GM23338 (cell line): ENCODE measurements around the gene DEDD2. TPM values are rescaled to one million over a fixed set of nuclear protein-coding genes. Genes with fewer than 3 reads are reported as not detected.
A peak's percentile ranks its signal among the peaks of the same experiment; 100 is the strongest.

ENCODE experiments used
- ATAC-seq: fragments of 200-7000 bp; cut with Tn5 transposase; 3 replicates; pipeline ENCODE4 v1.9.1; 2020
- DNase-seq: peaks from one replicate; pipeline ENCODE4 v3.0.0-alpha.2; 2015; ENCODE audit warnings: low spot score
- H2AFZ ChIP-seq: fragments of 200-600 bp; sonication (generic); 2 replicates; pipeline ENCODE4 v1.8.0; 2016; ENCODE audit warnings: antibody characterized with exemption, mild to moderate bottlenecking, moderate library complexity
- H3F3A ChIP-seq: fragments of 200-600 bp; sonication (generic); replicated peaks from 2 replicates; pipeline ENCODE4 v1.8.0; 2017; ENCODE audit warnings: antibody characterized with exemption, mixed run types, low read depth
- H3K27ac ChIP-seq: fragments of 200-600 bp; sonication (generic); 2 replicates; pipeline ENCODE4 v1.6.1; 2016; ENCODE audit warnings: low read depth
- H3K27me3 ChIP-seq: fragments of 200-600 bp; sonication (generic); 2 replicates; pipeline ENCODE4 v1.8.0; 2016; ENCODE audit warnings: mild to moderate bottlenecking, mixed run types, moderate library complexity; ENCODE audit not compliant: insufficient read depth
- H3K36me3 ChIP-seq: fragments of 200-600 bp; sonication (generic); 2 replicates; pipeline ENCODE4 v1.8.0; 2016; ENCODE audit warnings: mild to moderate bottlenecking; ENCODE audit not compliant: insufficient read depth
- H3K4me1 ChIP-seq: fragments of 200-600 bp; sonication (generic); 2 replicates; pipeline ENCODE4 v1.8.0; 2016; ENCODE audit warnings: mild to moderate bottlenecking, moderate library complexity; ENCODE audit not compliant: insufficient read depth
- H3K4me2 ChIP-seq: fragments of 200-600 bp; sonication (generic); 2 replicates; pipeline ENCODE4 v1.7.1; 2017; ENCODE audit warnings: mixed run types
- H3K4me3 ChIP-seq: fragments of 200-600 bp; sonication (generic); 2 replicates; pipeline ENCODE4 v1.6.1; 2016; ENCODE audit warnings: mixed run types
- H3K79me2 ChIP-seq: fragments of 200-600 bp; sonication (generic); replicated peaks from 2 replicates; pipeline ENCODE4 v1.8.0; 2017; ENCODE audit warnings: mild to moderate bottlenecking; ENCODE audit not compliant: insufficient read depth
- H3K9me2 ChIP-seq: fragments of 200-600 bp; sonication (generic); 2 replicates; pipeline ENCODE4 v1.8.0; 2017; ENCODE audit not compliant: insufficient read depth
- H4K20me1 ChIP-seq: fragments of 200-600 bp; sonication (generic); replicated peaks from 2 replicates; pipeline ENCODE4 v1.8.0; 2017; ENCODE audit warnings: mild to moderate bottlenecking; ENCODE audit not compliant: insufficient read depth
- H3K27ac Mint-ChIP-seq: 2 replicates; pipeline ENCODE4 v1.8.0; 2020; ENCODE audit warnings: inconsistent platforms, mild to moderate bottlenecking, moderate library complexity, mixed read lengths
- H3K27me3 Mint-ChIP-seq: 3 replicates; pipeline ENCODE4 v1.8.0; 2022; ENCODE audit warnings: low read depth, mild to moderate bottlenecking, moderate library complexity, mixed read lengths, inconsistent platforms; ENCODE audit not compliant: insufficient read depth, poor library complexity
- H3K36me3 Mint-ChIP-seq: 3 replicates; pipeline ENCODE4 v1.8.0; 2021; ENCODE audit warnings: low read depth, mild to moderate bottlenecking, inconsistent platforms, moderate library complexity, mixed read lengths
- H3K4me1 Mint-ChIP-seq: 3 replicates; pipeline ENCODE4 v1.8.0; 2020; ENCODE audit warnings: mild to moderate bottlenecking, inconsistent platforms, mixed read lengths
- H3K4me3 Mint-ChIP-seq: 3 replicates; pipeline ENCODE4 v1.8.0; 2021; ENCODE audit warnings: moderate library complexity, mild to moderate bottlenecking, inconsistent platforms, mixed read lengths
- H3K9me3 Mint-ChIP-seq: 3 replicates; pipeline ENCODE4 v1.8.0; 2020; ENCODE audit warnings: moderate library complexity, mild to moderate bottlenecking, inconsistent platforms, mixed read lengths
- CREB1 ChIP-seq: fragments of 250-450 bp; sonication (Bioruptor Pico); IDR thresholded peaks from 2 replicates; pipeline ENCODE4 v1.5.0; 2020; ENCODE audit warnings: low read depth, mild to moderate bottlenecking, moderate library complexity
- CTCF ChIP-seq, 2 experiments: fragments of 200-600 bp in 1 of 2; sonication (generic) in 1 of 2; conservative IDR thresholded peaks; 2 replicates each; pipeline versions ENCODE4 v1.5.1 to v1.6.1; 2016 to 2017; ENCODE audit warnings: antibody characterized with exemption in 2 of 2, low read depth in 2 of 2, mild to moderate bottlenecking in 2 of 2, moderate library complexity in 1 of 2
- EZH2 ChIP-seq: fragments of 200-600 bp; sonication (generic); IDR thresholded peaks from one replicate; pipeline ENCODE4 v1.8.0; 2017; ENCODE audit warnings: antibody characterized with exemption, mild to moderate bottlenecking, low read depth; ENCODE audit not compliant: unreplicated experiment
- EZH2phosphoT487 ChIP-seq: fragments of 200-600 bp; sonication (generic); IDR thresholded peaks from one replicate; pipeline ENCODE4 v1.8.1; 2018; ENCODE audit warnings: antibody characterized with exemption; ENCODE audit not compliant: unreplicated experiment
- JUNB ChIP-seq: IDR thresholded peaks from one replicate; pipeline ENCODE4 v1.6.1; 2016; ENCODE audit warnings: antibody characterized with exemption; ENCODE audit not compliant: unreplicated experiment
- NANOG ChIP-seq: IDR thresholded peaks from 2 replicates; pipeline ENCODE4 v1.6.1; 2016; ENCODE audit warnings: antibody characterized with exemption, borderline replicate concordance
- POLR2AphosphoS5 ChIP-seq: IDR thresholded peaks from 2 replicates; pipeline ENCODE4 v1.6.1; 2016; ENCODE audit warnings: antibody characterized with exemption, low read depth
- ZNF114 ChIP-seq: fragments of 250-450 bp; sonication (Bioruptor Pico); IDR thresholded peaks from 2 replicates; pipeline ENCODE4 v1.5.0; 2020; ENCODE audit warnings: mild to moderate bottlenecking, moderate library complexity
- ZNF331 ChIP-seq: fragments of 250-450 bp; sonication (Bioruptor Pico); IDR thresholded peaks from 2 replicates; pipeline ENCODE4 v1.5.0; 2020; ENCODE audit warnings: low read depth, mild to moderate bottlenecking, moderate library complexity
- ZNF462 ChIP-seq: fragments of 250-450 bp; sonication (Bioruptor Pico); IDR thresholded peaks from 2 replicates; pipeline ENCODE4 v1.5.0; 2020; ENCODE audit warnings: mild to moderate bottlenecking, moderate library complexity
- polyA plus RNA-seq: library from polyadenylated mRNA; unstranded; fragments of >200 nt; fragmentation: Nextera tagmentation; extraction: Ambion mirVana; gene quantifications from 2 replicates; pipeline ENCODE4 v1.2.1, GENCODE V29; 2016
- total RNA-seq: library from RNA; depleted of rRNA; stranded (reverse); fragments of >200 nt; shearing (Covaris generic); gene quantifications from 2 replicates; pipeline ENCODE4 v1.2.3, GENCODE V29; 2014
- TF ChIP-seq, protein P1 (sequence below): IDR thresholded peaks from 2 replicates; pipeline ENCODE4 v1.6.1; 2016; ENCODE audit warnings: antibody characterized with exemption
- TF ChIP-seq, protein P2 (sequence below): IDR thresholded peaks from one replicate; pipeline ENCODE4 v1.6.1; 2018; ENCODE audit warnings: antibody characterized with exemption; ENCODE audit not compliant: unreplicated experiment

The DEDD2 gene
- total and polyA plus RNA-seq, 2 experiments from 2014 or later = 23.4 to 63.0 TPM

GRCh38 chr19:42246143-42246921 lies 28.9 kb upstream of the DEDD2 start:
- H3K9me2 ChIP-seq = no peaks in the 10 kb centered on the region
- H2AFZ ChIP-seq = no peak overlapping the region
- peaks cover 37% of the 10 kb centered on the region for H3K4me1 ChIP-seq
- Mint-ChIP-seq H3K27me3 (peaks cover 18% of the 10 kb centered on the region), H3K4me1 (peaks cover 34% of the 10 kb centered on the region), H3K4me3 (no peak overlapping the region), H3K27ac (no peak overlapping the region), H3K36me3 (peaks cover 6% of the 10 kb centered on the region; the same call in 1 of the 3 replicates), H3K9me3 (no peaks in the 10 kb centered on the region; the same call in 2 of the 3 replicates)
- H3K79me2 ChIP-seq = peaks cover 22% of the 10 kb centered on the region
- TF ChIP-seq, protein P1, sequence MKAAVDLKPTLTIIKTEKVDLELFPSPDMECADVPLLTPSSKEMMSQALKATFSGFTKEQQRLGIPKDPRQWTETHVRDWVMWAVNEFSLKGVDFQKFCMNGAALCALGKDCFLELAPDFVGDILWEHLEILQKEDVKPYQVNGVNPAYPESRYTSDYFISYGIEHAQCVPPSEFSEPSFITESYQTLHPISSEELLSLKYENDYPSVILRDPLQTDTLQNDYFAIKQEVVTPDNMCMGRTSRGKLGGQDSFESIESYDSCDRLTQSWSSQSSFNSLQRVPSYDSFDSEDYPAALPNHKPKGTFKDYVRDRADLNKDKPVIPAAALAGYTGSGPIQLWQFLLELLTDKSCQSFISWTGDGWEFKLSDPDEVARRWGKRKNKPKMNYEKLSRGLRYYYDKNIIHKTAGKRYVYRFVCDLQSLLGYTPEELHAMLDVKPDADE = no peak
- no peak for TF ChIP-seq CREB1 (CRISPR knock-in tag)
- no peak for TF ChIP-seq EZH2
- TF ChIP-seq, protein P2, sequence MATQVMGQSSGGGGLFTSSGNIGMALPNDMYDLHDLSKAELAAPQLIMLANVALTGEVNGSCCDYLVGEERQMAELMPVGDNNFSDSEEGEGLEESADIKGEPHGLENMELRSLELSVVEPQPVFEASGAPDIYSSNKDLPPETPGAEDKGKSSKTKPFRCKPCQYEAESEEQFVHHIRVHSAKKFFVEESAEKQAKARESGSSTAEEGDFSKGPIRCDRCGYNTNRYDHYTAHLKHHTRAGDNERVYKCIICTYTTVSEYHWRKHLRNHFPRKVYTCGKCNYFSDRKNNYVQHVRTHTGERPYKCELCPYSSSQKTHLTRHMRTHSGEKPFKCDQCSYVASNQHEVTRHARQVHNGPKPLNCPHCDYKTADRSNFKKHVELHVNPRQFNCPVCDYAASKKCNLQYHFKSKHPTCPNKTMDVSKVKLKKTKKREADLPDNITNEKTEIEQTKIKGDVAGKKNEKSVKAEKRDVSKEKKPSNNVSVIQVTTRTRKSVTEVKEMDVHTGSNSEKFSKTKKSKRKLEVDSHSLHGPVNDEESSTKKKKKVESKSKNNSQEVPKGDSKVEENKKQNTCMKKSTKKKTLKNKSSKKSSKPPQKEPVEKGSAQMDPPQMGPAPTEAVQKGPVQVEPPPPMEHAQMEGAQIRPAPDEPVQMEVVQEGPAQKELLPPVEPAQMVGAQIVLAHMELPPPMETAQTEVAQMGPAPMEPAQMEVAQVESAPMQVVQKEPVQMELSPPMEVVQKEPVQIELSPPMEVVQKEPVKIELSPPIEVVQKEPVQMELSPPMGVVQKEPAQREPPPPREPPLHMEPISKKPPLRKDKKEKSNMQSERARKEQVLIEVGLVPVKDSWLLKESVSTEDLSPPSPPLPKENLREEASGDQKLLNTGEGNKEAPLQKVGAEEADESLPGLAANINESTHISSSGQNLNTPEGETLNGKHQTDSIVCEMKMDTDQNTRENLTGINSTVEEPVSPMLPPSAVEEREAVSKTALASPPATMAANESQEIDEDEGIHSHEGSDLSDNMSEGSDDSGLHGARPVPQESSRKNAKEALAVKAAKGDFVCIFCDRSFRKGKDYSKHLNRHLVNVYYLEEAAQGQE = no peak
- TF ChIP-seq CTCF (conservative IDR thresholded peaks at IDR 0.05; ENCODE audit: low read depth in 2 of 2) = peak; percentile 60 to 84
- TF ChIP-seq ZNF331 (CRISPR knock-in tag) = no peak
- no peak for TF ChIP-seq JUNB
- peak; percentile 46 for TF ChIP-seq POLR2AphosphoS5
- TF ChIP-seq EZH2phosphoT487 = no peak
- TF ChIP-seq ZNF462 (CRISPR knock-in tag) = no peak
- TF ChIP-seq ZNF114 = no peak
- TF ChIP-seq NANOG = no peak
- H3K4me2 ChIP-seq = peak overlapping the region; percentile 38; the same call in 1 of the 2 replicates
- no peaks in the 10 kb centered on the region for H3K27me3 ChIP-seq
- peaks cover 13% of the 10 kb centered on the region for H3F3A ChIP-seq
- H4K20me1 ChIP-seq = peaks cover 5% of the 10 kb centered on the region; the same call in 1 of the 2 replicates
- H3K4me3 ChIP-seq = no peak overlapping the region
- peak overlapping the region; percentile 59; the same call in 1 of the 2 replicates for H3K27ac ChIP-seq
- H3K36me3 ChIP-seq = no peaks in the 10 kb centered on the region
- peak; percentile 88 for DNase-seq
- peak; percentile 0; the same call in 2 of the 3 replicates for ATAC-seq
